Natural killer cell (primary cell): Measurements from ENCODE around the gene CDCA8. TPM values are rescaled to one million over a fixed set of nuclear protein-coding genes. Genes with fewer than 3 reads are reported as not detected.

Experiments
- ATAC-seq, 3 donors: fragments of 150-1000 bp in 2 of 3; fragments of 200-7000 bp in 1 of 3; cut with Tn5 transposase; 1 replicate in 1 of 3; 2 replicates in 2 of 3; pipeline ENCODE4 v1.10.0; 2021; ENCODE audit warnings: mild to moderate bottlenecking in 2 of 3, moderate library complexity in 2 of 3
- DNase-seq, 2 donors: peaks; one replicate each; pipeline versions ENCODE4 v3.0.0 to v3.0.0-alpha.2; 2013 to 2021; ENCODE audit warnings: mixed read lengths in 1 of 2
- H3K27ac ChIP-seq: one replicate; pipeline ENCODE4 v1.5.1; 2013; ENCODE audit warnings: mild to moderate bottlenecking, low read length
- H3K27me3 ChIP-seq: one replicate; pipeline ENCODE4 v1.6.1; 2013; ENCODE audit warnings: low read length; ENCODE audit not compliant: control insufficient read depth, insufficient read depth
- H3K36me3 ChIP-seq: one replicate; pipeline ENCODE4 v1.6.1; 2013; ENCODE audit warnings: low read length; ENCODE audit not compliant: control insufficient read depth, insufficient read depth
- H3K4me1 ChIP-seq: one replicate; pipeline ENCODE4 v1.6.1; 2013; ENCODE audit warnings: low read length; ENCODE audit not compliant: control insufficient read depth, insufficient read depth
- H3K4me3 ChIP-seq: one replicate; pipeline ENCODE4 v1.5.1; 2013; ENCODE audit warnings: low read length
- H3K9me3 ChIP-seq: one replicate; pipeline ENCODE4 v1.6.1; 2013; ENCODE audit warnings: low read length; ENCODE audit not compliant: control insufficient read depth, insufficient read depth
- H3K27ac Mint-ChIP-seq, 2 donors: one replicate each; pipeline ENCODE4 v1.8.0; 2022; ENCODE audit warnings: mild to moderate bottlenecking in 2 of 2, mixed read lengths in 2 of 2, moderate library complexity in 1 of 2
- H3K27me3 Mint-ChIP-seq, 2 donors: one replicate each; pipeline ENCODE4 v1.8.0; 2022; ENCODE audit warnings: low read depth in 2 of 2, mixed read lengths in 2 of 2
- H3K36me3 Mint-ChIP-seq: one replicate; pipeline ENCODE4 v1.8.0; 2022; ENCODE audit warnings: mixed read lengths
- H3K4me1 Mint-ChIP-seq, 2 donors: one replicate each; pipeline ENCODE4 v1.8.0; 2022; ENCODE audit warnings: mixed read lengths in 2 of 2
- H3K4me3 Mint-ChIP-seq: one replicate; pipeline ENCODE4 v1.8.0; 2022; ENCODE audit warnings: mild to moderate bottlenecking, moderate library complexity, mixed read lengths
- H3K9me3 Mint-ChIP-seq, 2 donors: one replicate each; pipeline ENCODE4 v1.8.0; 2022; ENCODE audit warnings: mixed read lengths in 2 of 2
- CTCF ChIP-seq: fragments of 200-600 bp; IDR thresholded peaks from one replicate; pipeline ENCODE4 v1.8.0; 2022; ENCODE audit warnings: antibody characterized with exemption
- WGBS: methylation state at CpG from one replicate; pipeline ENCODE4 v1.1.7; 2013; ENCODE audit warnings: missing lambda C conversion rate; ENCODE audit not compliant: insufficient coverage; 5-methylcytosine and 5-hydroxymethylcytosine counted together
- intact Hi-C: fragments of 100-400 bp; cut with micrococcal nuclease; formaldehyde crosslinking; loops from one replicate; pipeline ENCODE4 v1.14.2; 2022
- total RNA-seq, 4 donors: library from RNA; stranded (reverse); fragments of 120-200 nt in 1 of 4; gene quantifications; one replicate each; pipeline versions ENCODE4 v1.2.3 to v1.2.4, GENCODE V29; 2013 to 2022

CDCA8 gene
- total RNA-seq, 3 donors from 2014 or later (not counting 1 experiment from before 2014, with no cell fraction given), result 1.6 to 3.3 (median 2.2) TPM

- Histone ChIP-seq H3K4me1 (no peaks in the 10 kb centered on the region), H3K27ac (no peak overlapping the region), H3K27me3 (no peaks in the 10 kb centered on the region), H3K9me3 (no peaks in the 10 kb centered on the region), H3K36me3 (no peaks in the 10 kb centered on the region), H3K4me3 (no peak overlapping the region)
- intact Hi-C loops, result no loop called here
- no peak for TF ChIP-seq CTCF
- 89% methylated on average over 14 of the region's 15 CpGs for WGBS
- Mint-ChIP-seq H3K9me3 (no peaks in the 10 kb centered on the region), H3K27me3 (peaks cover 0 to 2% of the 10 kb centered on the region in 2 donors), H3K4me3 (no peak overlapping the region), H3K27ac (no peak overlapping the region), H3K4me1 (no peaks in the 10 kb centered on the region), H3K36me3 (no peaks in the 10 kb centered on the region)
- DNase-seq (no peak), ATAC-seq (no peak)
Observed at GRCh38 chr1:37718901-37719571, 26.7 kb downstream of the CDCA8 start.

- no peak for TF ChIP-seq CTCF
- Histone ChIP-seq H3K27me3 (no peaks in the 10 kb centered on the region), H3K9me3 (no peaks in the 10 kb centered on the region), H3K36me3 (no peaks in the 10 kb centered on the region), H3K27ac (no peak overlapping the region), H3K4me3 (no peak overlapping the region), H3K4me1 (no peaks in the 10 kb centered on the region)
- Mint-ChIP-seq H3K4me1 (no peaks in the 10 kb centered on the region), H3K27me3 (peaks cover 0 to 2% of the 10 kb centered on the region in 2 donors), H3K27ac (no peak overlapping the region), H3K4me3 (no peak overlapping the region), H3K9me3 (no peaks in the 10 kb centered on the region), H3K36me3 (no peaks in the 10 kb centered on the region)
- no peak for DNase-seq
- ATAC-seq, result no peak
- 79% methylated on average over 11 of the region's 13 CpGs for WGBS
- intact Hi-C loops, result no loop called here
Observed at GRCh38 chr1:37719572-37720195, 27.4 kb downstream of the CDCA8 start.

GRCh38 chr1:37720231-37721130 lies 28.2 kb downstream of the CDCA8 start:
- no peak overlapping the region for H3K4me3 ChIP-seq
- no peak overlapping the region for H3K27ac ChIP-seq
- DNase-seq, result no peak
- no peaks in the 10 kb centered on the region for H3K9me3 Mint-ChIP-seq
- no peak overlapping the region for H3K4me3 Mint-ChIP-seq
- no peak for TF ChIP-seq CTCF
- no peaks in the 10 kb centered on the region for H3K4me1 Mint-ChIP-seq
- H3K4me1 ChIP-seq, result no peaks in the 10 kb centered on the region
- peaks cover 0 to 5% of the 10 kb centered on the region in 2 donors for H3K27me3 Mint-ChIP-seq
- WGBS, result 86% methylated on average over 22 of the region's 22 CpGs
- no peak overlapping the region for H3K27ac Mint-ChIP-seq
- intact Hi-C loops, result no loop called here
- no peak for ATAC-seq
- H3K36me3 Mint-ChIP-seq, result no peaks in the 10 kb centered on the region
- no peaks in the 10 kb centered on the region for H3K36me3 ChIP-seq
- no peaks in the 10 kb centered on the region for H3K27me3 ChIP-seq
- H3K9me3 ChIP-seq, result no peaks in the 10 kb centered on the region
